CD14-positive monocyte (primary cell): ENCODE measurements around the gene TEX44. TPM values are rescaled to one million over a fixed set of nuclear protein-coding genes. Genes with fewer than 3 reads are reported as not detected.

Source experiments
- DNase-seq, 3 donors: peaks; one replicate each; pipeline ENCODE4 v3.0.0-alpha.2; 2011 to 2022
- H2AFZ ChIP-seq: 2 replicates; pipeline ENCODE4 v1.6.0; 2012; ENCODE audit warnings: mild to moderate bottlenecking, low read depth, low read length, inconsistent platforms; ENCODE audit not compliant: insufficient read depth, poor library complexity, severe bottlenecking
- H3K27ac ChIP-seq, 2 donors: 1 replicate in 1 of 2; 2 replicates in 1 of 2; pipeline ENCODE4 v1.5.1; 2012 to 2013; ENCODE audit warnings: low read length in 2 of 2, control low read depth in 1 of 2, inconsistent platforms in 1 of 2, low read depth in 1 of 2, mild to moderate bottlenecking in 1 of 2
- H3K27me3 ChIP-seq, 2 donors: one replicate each; pipeline versions ENCODE4 v1.6.0 to v1.6.1; 2011 to 2013; ENCODE audit warnings: low read length in 2 of 2; ENCODE audit not compliant: control insufficient read depth in 2 of 2, insufficient read depth in 2 of 2
- H3K36me3 ChIP-seq, 2 donors: replicated peaks in 1 of 2; 1 replicate in 1 of 2; 2 replicates in 1 of 2; pipeline versions ENCODE4 v1.5.1 to v1.6.1; 2012 to 2013; ENCODE audit warnings: low read length in 2 of 2, control low read depth in 1 of 2, inconsistent platforms in 1 of 2, mild to moderate bottlenecking in 1 of 2; ENCODE audit not compliant: insufficient read depth in 2 of 2, control insufficient read depth in 1 of 2
- H3K4me1 ChIP-seq, 2 donors: 1 replicate in 1 of 2; 2 replicates in 1 of 2; pipeline versions ENCODE4 v1.5.1 to v1.6.1; 2012 to 2013; ENCODE audit warnings: low read length in 2 of 2, control low read depth in 1 of 2, inconsistent platforms in 1 of 2, mild to moderate bottlenecking in 1 of 2, moderate library complexity in 1 of 2; ENCODE audit not compliant: insufficient read depth in 2 of 2, control insufficient read depth in 1 of 2
- H3K4me2 ChIP-seq: replicated peaks from 2 replicates; pipeline ENCODE3; 2012; ENCODE audit warnings: low read length, moderate library complexity, mild to moderate bottlenecking; ENCODE audit not compliant: poor library complexity, severe bottlenecking; ENCODE audit errors: extremely low read depth
- H3K4me3 ChIP-seq, 3 experiments: fragments of 200-600 bp in 1 of 3; sonication (generic) in 1 of 3; replicated peaks in 1 of 3; 1 replicate in 2 of 3; 2 replicates in 1 of 3; pipeline ENCODE4 v1.5.1; 2011 to 2013; ENCODE audit warnings: low read length in 3 of 3, mild to moderate bottlenecking in 3 of 3, control low read depth in 2 of 3, low read depth in 2 of 3, inconsistent platforms in 1 of 3, moderate library complexity in 1 of 3
- H3K79me2 ChIP-seq: 2 replicates; pipeline ENCODE4 v1.6.0; 2012; ENCODE audit warnings: mild to moderate bottlenecking, control low read depth, inconsistent platforms, low read length, moderate library complexity; ENCODE audit not compliant: insufficient read depth
- H3K9ac ChIP-seq: 2 replicates; pipeline ENCODE4 v1.6.0; 2017; ENCODE audit warnings: low read length, mild to moderate bottlenecking; ENCODE audit not compliant: insufficient read depth, poor library complexity, severe bottlenecking
- H3K9me3 ChIP-seq, 2 donors: replicated peaks in 1 of 2; 1 replicate in 1 of 2; 2 replicates in 1 of 2; pipeline versions ENCODE4 v1.5.1 to v1.6.1; 2012 to 2013; ENCODE audit warnings: low read length in 2 of 2, control low read depth in 1 of 2; ENCODE audit not compliant: control insufficient read depth in 1 of 2, insufficient read depth in 1 of 2
- H4K20me1 ChIP-seq: 2 replicates; pipeline ENCODE4 v1.6.0; 2012; ENCODE audit warnings: mild to moderate bottlenecking, low read length, control low read depth, moderate library complexity; ENCODE audit not compliant: insufficient read depth
- H3K27ac Mint-ChIP-seq, 7 donors: one replicate each; pipeline ENCODE4 v1.8.0; 2020; ENCODE audit warnings: mild to moderate bottlenecking in 7 of 7, mixed read lengths in 7 of 7, moderate library complexity in 6 of 7, inconsistent platforms in 2 of 7
- H3K27me3 Mint-ChIP-seq, 3 donors: one replicate each; pipeline ENCODE4 v1.8.0; 2021 to 2022; ENCODE audit warnings: low read depth in 3 of 3, mild to moderate bottlenecking in 3 of 3, mixed read lengths in 3 of 3, moderate library complexity in 3 of 3, inconsistent platforms in 1 of 3
- H3K36me3 Mint-ChIP-seq, 2 donors: one replicate each; pipeline ENCODE4 v1.8.0; 2020; ENCODE audit warnings: mixed read lengths in 2 of 2, inconsistent platforms in 1 of 2, mild to moderate bottlenecking in 1 of 2
- H3K4me1 Mint-ChIP-seq: one replicate; pipeline ENCODE4 v1.8.0; 2020; ENCODE audit warnings: mild to moderate bottlenecking, mixed read lengths
- H3K4me3 Mint-ChIP-seq, 2 donors: one replicate each; pipeline ENCODE4 v1.8.0; 2020; ENCODE audit warnings: mild to moderate bottlenecking in 2 of 2, mixed read lengths in 2 of 2, moderate library complexity in 1 of 2
- H3K9me3 Mint-ChIP-seq, 7 donors: one replicate each; pipeline ENCODE4 v1.8.0; 2020 to 2022; ENCODE audit warnings: mixed read lengths in 7 of 7, mild to moderate bottlenecking in 6 of 7, moderate library complexity in 6 of 7, inconsistent platforms in 2 of 7
- WGBS: methylation state at CpG from one replicate; pipeline ENCODE4 v1.1.5; 2013; ENCODE audit warnings: missing lambda C conversion rate; ENCODE audit not compliant: insufficient coverage; 5-methylcytosine and 5-hydroxymethylcytosine counted together
- intact Hi-C, 2 donors: fragments of 100-400 bp; cut with micrococcal nuclease; formaldehyde crosslinking; loops; one replicate each; pipeline versions ENCODE4 v1.15.0 to v1.15.1; 2023
- polyA plus RNA-seq, 3 donors: library from polyadenylated mRNA; depleted of rRNA in 1 of 3; unstranded in 2 of 3; stranded (reverse) in 1 of 3; fragments of 300-500 nt in 2 of 3; fragments of >200 nt in 1 of 3; fragmentation: Illumina TruSeq in 2 of 3; gene quantifications; 1 replicate in 2 of 3; 2 replicates in 1 of 3; pipeline ENCODE4 v1.2.3, GENCODE V29; 2012 to 2021
- TF ChIP-seq, protein P1 (sequence below): fragments of 200-600 bp; IDR thresholded peaks from one replicate; pipeline ENCODE4 v1.8.0; 2022; ENCODE audit warnings: antibody characterized with exemption, mild to moderate bottlenecking

TEX44 gene
- polyA plus RNA-seq, 3 donors: not detected

DNA sequence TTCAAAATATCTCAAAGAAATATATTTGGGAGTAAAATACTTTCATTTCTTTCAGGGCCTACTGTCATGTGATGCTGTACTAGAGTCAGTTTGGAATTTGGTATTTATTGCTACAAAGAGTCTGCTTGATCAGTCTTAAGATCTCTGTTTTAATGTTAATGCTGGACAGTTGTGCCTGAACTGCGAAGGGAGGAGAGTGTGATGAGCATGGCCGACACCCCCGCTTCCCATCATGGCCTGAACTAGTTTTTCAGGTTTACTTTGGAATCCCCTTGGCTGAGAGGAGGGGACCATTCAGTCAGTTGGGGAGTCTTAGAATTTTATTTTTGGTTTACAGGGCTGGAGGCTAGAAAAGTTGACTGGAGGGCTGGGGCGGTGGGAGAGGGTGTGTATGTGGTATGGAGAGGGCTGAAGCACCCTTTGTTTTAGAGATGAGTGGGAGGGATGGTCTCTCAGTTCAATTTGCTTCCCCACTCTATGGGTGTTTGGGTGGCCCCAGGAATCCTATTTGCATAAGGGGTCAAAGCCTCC lies 20.9 kb upstream of the TEX44 start:
- Histone ChIP-seq H3K27ac (no peak overlapping the region), H3K4me2 (no peak overlapping the region), H3K27me3 (no peaks in the 10 kb centered on the region), H2AFZ (no peak overlapping the region), H3K4me3 (no peak overlapping the region), H3K79me2 (no peaks in the 10 kb centered on the region), H4K20me1 (no peaks in the 10 kb centered on the region), H3K9me3 (no peaks in the 10 kb centered on the region), H3K9ac (no peak overlapping the region), H3K36me3 (no peaks in the 10 kb centered on the region), H3K4me1 (no peaks in the 10 kb centered on the region)
- WGBS: 96% methylated on average over 4 of the region's 4 CpGs
- H3K27ac Mint-ChIP-seq: no peak overlapping the region
- TF ChIP-seq, protein P1, sequence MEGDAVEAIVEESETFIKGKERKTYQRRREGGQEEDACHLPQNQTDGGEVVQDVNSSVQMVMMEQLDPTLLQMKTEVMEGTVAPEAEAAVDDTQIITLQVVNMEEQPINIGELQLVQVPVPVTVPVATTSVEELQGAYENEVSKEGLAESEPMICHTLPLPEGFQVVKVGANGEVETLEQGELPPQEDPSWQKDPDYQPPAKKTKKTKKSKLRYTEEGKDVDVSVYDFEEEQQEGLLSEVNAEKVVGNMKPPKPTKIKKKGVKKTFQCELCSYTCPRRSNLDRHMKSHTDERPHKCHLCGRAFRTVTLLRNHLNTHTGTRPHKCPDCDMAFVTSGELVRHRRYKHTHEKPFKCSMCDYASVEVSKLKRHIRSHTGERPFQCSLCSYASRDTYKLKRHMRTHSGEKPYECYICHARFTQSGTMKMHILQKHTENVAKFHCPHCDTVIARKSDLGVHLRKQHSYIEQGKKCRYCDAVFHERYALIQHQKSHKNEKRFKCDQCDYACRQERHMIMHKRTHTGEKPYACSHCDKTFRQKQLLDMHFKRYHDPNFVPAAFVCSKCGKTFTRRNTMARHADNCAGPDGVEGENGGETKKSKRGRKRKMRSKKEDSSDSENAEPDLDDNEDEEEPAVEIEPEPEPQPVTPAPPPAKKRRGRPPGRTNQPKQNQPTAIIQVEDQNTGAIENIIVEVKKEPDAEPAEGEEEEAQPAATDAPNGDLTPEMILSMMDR: no peak
- no peak for DNase-seq
- peaks cover 0 to 3% (median 0%) of the 10 kb centered on the region in 7 donors for H3K9me3 Mint-ChIP-seq
- peaks cover 3 to 8% (median 5%) of the 10 kb centered on the region in 3 donors for H3K27me3 Mint-ChIP-seq
- H3K4me1 Mint-ChIP-seq: peaks cover 8% of the 10 kb centered on the region
- no peak overlapping the region for H3K4me3 Mint-ChIP-seq
- intact Hi-C loops: no loop called here
- H3K36me3 Mint-ChIP-seq: no peaks in the 10 kb centered on the region

DNA sequence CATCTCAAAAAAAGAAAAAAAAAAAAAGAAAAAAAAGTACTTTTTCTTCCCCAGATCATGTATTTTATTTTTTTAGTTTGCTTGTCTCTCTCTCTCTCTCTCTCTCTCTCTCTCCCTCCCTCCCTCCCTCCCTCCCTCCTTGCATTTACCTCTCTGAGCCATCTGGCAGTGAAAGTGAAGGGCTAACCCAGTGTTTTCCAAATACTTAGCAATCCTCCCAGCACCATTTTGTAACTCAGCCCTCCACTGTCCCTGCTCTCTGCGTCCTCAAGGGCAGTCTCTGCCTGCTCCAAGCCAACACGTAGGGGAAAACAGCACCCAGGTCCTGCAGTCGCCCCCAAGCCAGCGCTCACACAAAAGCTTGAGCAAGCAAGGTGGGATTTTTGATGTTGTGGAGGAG lies 19.6 kb upstream of the TEX44 start:
- Histone ChIP-seq H2AFZ (no peak overlapping the region), H3K4me2 (no peak overlapping the region), H3K27me3 (no peaks in the 10 kb centered on the region), H3K27ac (no peak overlapping the region), H3K4me3 (no peak overlapping the region), H3K4me1 (no peaks in the 10 kb centered on the region), H3K36me3 (no peaks in the 10 kb centered on the region), H4K20me1 (no peaks in the 10 kb centered on the region), H3K9me3 (no peaks in the 10 kb centered on the region), H3K79me2 (no peaks in the 10 kb centered on the region), H3K9ac (no peak overlapping the region)
- H3K4me1 Mint-ChIP-seq: peaks cover 9% of the 10 kb centered on the region
- H3K36me3 Mint-ChIP-seq: no peaks in the 10 kb centered on the region
- 84% methylated on average over 2 of the region's 4 CpGs for WGBS
- no peak overlapping the region for H3K4me3 Mint-ChIP-seq
- peaks cover 5 to 8% (median 5%) of the 10 kb centered on the region in 3 donors for H3K27me3 Mint-ChIP-seq
- H3K27ac Mint-ChIP-seq: peak overlapping the region in 1 of 7 donors; percentile 22
- TF ChIP-seq, protein P1: no peak
- intact Hi-C loops: no loop called here
- H3K9me3 Mint-ChIP-seq: peaks cover 0 to 2% (median 0%) of the 10 kb centered on the region in 7 donors
- DNase-seq: no peak
